Kidney (tissue), 14 donors: ENCODE data around the gene CSAD. TPM values are rescaled to one million over a fixed set of nuclear protein-coding genes. Genes with fewer than 3 reads are reported as not detected.

Source experiments
- DNase-seq, 5 donors: peaks; one replicate each; pipeline ENCODE4 v3.0.0-alpha.2; 2013 to 2020
- FAIRE-seq: peaks from 2 replicates; lab custom pipeline; 2012; peaks lifted over from hg19 to GRCh38; lab: Jason Lieb, UNC
- H3K27ac ChIP-seq, 2 donors: one replicate each; pipeline ENCODE4 v1.7.0; 2013; ENCODE audit warnings: low read depth in 2 of 2, low read length in 2 of 2, inconsistent platforms in 1 of 2
- H3K27me3 ChIP-seq: one replicate; pipeline ENCODE4 v1.7.1; 2013; ENCODE audit warnings: low read length, inconsistent platforms; ENCODE audit not compliant: control insufficient read depth, insufficient read depth
- H3K36me3 ChIP-seq, 3 donors: one replicate each; pipeline versions ENCODE4 v1.7.0 to v1.7.1; 2013; ENCODE audit warnings: low read length in 3 of 3, control low read depth in 1 of 3, inconsistent platforms in 1 of 3; ENCODE audit not compliant: insufficient read depth in 3 of 3, control insufficient read depth in 2 of 3
- H3K4me1 ChIP-seq, 3 donors: one replicate each; pipeline versions ENCODE4 v1.7.0 to v1.7.1; 2013; ENCODE audit warnings: low read length in 3 of 3, inconsistent platforms in 1 of 3, low read depth in 1 of 3; ENCODE audit not compliant: control insufficient read depth in 2 of 3, insufficient read depth in 2 of 3
- H3K4me3 ChIP-seq, 3 donors: one replicate each; pipeline versions ENCODE4 v1.7.0 to v1.8.1; 2013; ENCODE audit warnings: low read length in 3 of 3, control low read depth in 1 of 3, inconsistent platforms in 1 of 3
- H3K9ac ChIP-seq, 3 donors: one replicate each; pipeline versions ENCODE4 v1.7.0 to v1.7.1; 2013; ENCODE audit warnings: low read length in 3 of 3, control low read depth in 1 of 3, inconsistent platforms in 1 of 3
- H3K9me3 ChIP-seq, 3 donors: one replicate each; pipeline versions ENCODE4 v1.7.0 to v1.7.1; 2013; ENCODE audit warnings: low read length in 3 of 3, control low read depth in 1 of 3, inconsistent platforms in 1 of 3; ENCODE audit not compliant: control insufficient read depth in 2 of 3, insufficient read depth in 1 of 3
- intact Hi-C: fragments of 100-400 bp; cut with DNase I; formaldehyde crosslinking; loops from one replicate; pipeline ENCODE4 v1.11.1; 2022
- polyA plus RNA-seq: library from polyadenylated mRNA; stranded (reverse); fragments of 350-450 nt; fragmentation: Illumina TruSeq; extraction: RNeasy Lipid Tissue Mini Kit (QIAGEN cat#74804); gene quantifications from one replicate; pipeline ENCODE4 v1.2.3, GENCODE V29; 2014; ENCODE audit warnings: low read depth, low replicate concordance; ENCODE audit not compliant: insufficient read depth
- total RNA-seq: library from RNA; stranded (reverse); fragmentation: NEBNext Ultra II Directional; extraction: Animal tissue kit (Norgen Biotek cat#: 25700); gene quantifications from one replicate; pipeline ENCODE4 v1.2.1, GENCODE V29; 2021
- TF ChIP-seq, protein P1 (sequence below): IDR thresholded peaks from 3 replicates; pipeline ENCODE4 v1.5.1; 2012; ENCODE audit warnings: mild to moderate bottlenecking, moderate library complexity, borderline replicate concordance; ENCODE audit not compliant: insufficient read depth; ENCODE audit errors: extremely low read depth
- donor health status: control.
- donor health status: control.
- donor health status: control.
- donor health status: control.
- donor health status: control.
- donor health status: DM: yes; HTN: yes; CAD: no.
- donor health status: Normal renal cell carcinoma (clear cell type).

Gene CSAD
- total and polyA plus RNA-seq, 2 donors from 2014 or later: 24.0 to 39.1 TPM

DNA sequence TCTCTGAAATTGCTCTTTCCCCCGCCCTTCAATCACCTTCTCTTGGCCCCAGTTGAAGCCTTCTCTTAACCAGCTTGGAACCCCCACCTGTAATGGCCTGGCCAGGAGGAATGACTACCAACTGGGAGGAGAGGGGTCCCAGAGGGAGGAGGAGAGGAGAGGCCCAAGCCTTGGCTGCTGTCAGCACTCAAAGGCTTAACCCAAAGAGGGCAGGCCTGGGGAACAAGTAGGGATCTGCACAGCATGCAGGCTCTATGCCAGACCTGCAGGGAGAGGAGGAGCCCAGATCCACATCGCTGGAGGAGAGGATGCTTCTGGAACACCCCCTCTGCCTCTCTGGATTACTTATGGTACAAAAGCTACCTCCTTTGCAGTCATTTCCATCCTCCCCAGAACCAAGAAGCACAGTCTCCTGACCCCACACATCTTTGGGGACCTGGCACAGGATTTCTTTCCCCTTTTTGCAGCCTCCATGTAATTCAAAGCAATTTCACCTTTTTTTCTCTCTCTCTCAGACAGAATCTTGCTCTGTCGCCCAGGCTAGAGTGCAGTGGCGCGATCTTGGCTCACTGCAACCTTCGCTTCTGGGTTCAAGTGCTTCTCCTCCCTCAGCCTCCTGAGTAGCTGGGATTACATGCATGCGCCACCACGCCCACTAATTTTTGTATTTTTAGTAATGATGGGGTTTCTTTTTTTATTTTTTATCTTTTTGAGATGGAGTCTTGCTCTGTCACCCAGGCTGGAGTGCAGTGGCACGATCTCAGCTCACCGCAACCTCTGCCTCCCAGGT lies 45.1 kb upstream of the CSAD start:
- no peak overlapping the region for H3K27ac ChIP-seq
- intact Hi-C loops: no loop called here
- TF ChIP-seq, protein P1, sequence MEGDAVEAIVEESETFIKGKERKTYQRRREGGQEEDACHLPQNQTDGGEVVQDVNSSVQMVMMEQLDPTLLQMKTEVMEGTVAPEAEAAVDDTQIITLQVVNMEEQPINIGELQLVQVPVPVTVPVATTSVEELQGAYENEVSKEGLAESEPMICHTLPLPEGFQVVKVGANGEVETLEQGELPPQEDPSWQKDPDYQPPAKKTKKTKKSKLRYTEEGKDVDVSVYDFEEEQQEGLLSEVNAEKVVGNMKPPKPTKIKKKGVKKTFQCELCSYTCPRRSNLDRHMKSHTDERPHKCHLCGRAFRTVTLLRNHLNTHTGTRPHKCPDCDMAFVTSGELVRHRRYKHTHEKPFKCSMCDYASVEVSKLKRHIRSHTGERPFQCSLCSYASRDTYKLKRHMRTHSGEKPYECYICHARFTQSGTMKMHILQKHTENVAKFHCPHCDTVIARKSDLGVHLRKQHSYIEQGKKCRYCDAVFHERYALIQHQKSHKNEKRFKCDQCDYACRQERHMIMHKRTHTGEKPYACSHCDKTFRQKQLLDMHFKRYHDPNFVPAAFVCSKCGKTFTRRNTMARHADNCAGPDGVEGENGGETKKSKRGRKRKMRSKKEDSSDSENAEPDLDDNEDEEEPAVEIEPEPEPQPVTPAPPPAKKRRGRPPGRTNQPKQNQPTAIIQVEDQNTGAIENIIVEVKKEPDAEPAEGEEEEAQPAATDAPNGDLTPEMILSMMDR: no peak
- H3K9ac ChIP-seq: no peak overlapping the region
- no peaks in the 10 kb centered on the region for H3K27me3 ChIP-seq
- no peaks in the 10 kb centered on the region for H3K36me3 ChIP-seq
- H3K4me1 ChIP-seq: peaks cover 5 to 22% (median 8%) of the 10 kb centered on the region in 3 donors
- FAIRE-seq (no peak), DNase-seq (peak in 1 of 5 donors; percentile 45)
- no peaks in the 10 kb centered on the region for H3K9me3 ChIP-seq
- H3K4me3 ChIP-seq: no peak overlapping the region

DNA sequence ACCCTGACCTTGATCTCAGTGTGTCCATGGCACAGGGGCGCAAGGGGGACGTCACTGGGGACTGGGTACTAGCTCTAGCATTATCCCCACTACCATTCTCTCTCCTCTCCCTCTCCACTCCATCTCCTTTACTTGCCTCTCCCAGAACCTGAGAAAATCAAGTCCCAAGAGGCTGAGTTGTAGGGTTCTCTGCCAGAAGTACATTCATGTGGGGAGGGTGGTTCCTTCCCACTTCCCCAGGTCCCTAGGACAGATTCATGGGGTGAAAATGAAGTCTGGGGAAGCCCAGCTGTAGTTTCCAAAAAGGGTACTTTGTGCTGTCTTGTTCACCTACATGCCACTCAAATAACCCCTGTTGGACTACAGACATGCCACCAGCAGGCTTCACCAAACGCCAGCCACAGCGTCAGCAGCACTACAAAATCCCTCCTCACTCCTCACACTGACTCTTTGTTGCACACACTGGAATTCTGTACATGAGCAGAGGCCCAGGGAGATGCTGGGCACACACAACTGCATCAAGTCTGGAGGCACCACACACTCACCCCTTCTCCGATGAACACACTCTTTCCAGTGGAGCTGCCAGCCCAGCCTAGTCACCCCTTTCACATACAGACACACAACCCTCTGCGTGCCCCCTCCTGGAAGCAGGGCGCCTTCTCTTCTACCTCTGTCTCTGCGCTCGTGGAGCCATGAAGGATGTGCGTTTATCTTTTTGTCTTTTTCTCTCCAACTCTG lies 44.3 kb upstream of the CSAD start:
- peaks cover 5 to 22% (median 8%) of the 10 kb centered on the region in 3 donors for H3K4me1 ChIP-seq
- TF ChIP-seq, protein P1: no peak
- DNase-seq (peak in 1 of 5 donors; percentile 12), FAIRE-seq (no peak)
- H3K27me3 ChIP-seq: no peaks in the 10 kb centered on the region
- no peak overlapping the region for H3K9ac ChIP-seq
- peak overlapping the region in 1 of 2 donors; percentile 23 for H3K27ac ChIP-seq
- intact Hi-C loops: no loop called here
- no peak overlapping the region for H3K4me3 ChIP-seq
- no peaks in the 10 kb centered on the region for H3K36me3 ChIP-seq
- H3K9me3 ChIP-seq: no peaks in the 10 kb centered on the region

DNA sequence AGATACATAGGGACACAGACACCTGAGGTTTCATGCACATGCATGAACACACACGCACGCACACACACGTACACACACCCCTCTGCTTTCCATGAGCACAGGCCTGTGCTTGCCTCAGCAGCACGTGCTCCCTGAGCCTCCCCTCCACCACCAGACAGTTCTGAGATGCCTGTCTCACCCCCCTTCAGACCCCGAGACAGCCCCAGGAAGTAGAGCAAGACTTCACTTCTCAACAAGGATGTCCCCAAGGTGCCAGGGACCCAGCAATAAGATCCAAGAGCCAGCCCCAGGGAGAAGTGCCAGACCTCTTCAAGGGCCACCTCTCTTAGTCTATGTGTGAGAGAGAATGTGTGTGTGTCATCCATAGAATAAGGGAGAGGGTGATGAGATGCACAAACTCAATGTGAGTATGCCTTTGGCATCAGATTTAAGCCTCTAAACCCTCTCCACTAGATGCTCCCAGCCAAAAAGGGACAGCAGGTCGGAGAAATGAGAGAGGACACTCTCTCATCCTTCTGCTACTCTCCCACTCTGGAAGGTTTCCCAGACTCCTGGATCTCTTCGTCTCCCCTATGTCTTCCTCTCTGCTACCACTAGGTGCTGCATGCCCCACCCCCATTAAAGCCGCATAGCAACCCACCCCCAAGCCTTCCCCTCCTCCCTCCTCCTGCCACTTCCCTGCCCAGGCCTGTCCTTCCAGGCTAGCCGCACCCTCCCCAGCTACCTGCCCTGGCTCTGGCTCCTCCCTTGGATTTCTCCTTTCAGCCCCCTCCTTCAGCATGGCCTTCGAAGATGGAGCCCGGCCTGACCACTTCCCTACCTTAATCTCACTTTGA lies 43.6 kb upstream of the CSAD start:
- H3K27ac ChIP-seq: peak overlapping the region in 1 of 2 donors; percentile 23
- peaks cover 2% of the 10 kb centered on the region for H3K27me3 ChIP-seq
- no peaks in the 10 kb centered on the region for H3K36me3 ChIP-seq
- no peak for FAIRE-seq
- peak overlapping the region in 1 of 3 donors; percentile 13 for H3K9ac ChIP-seq
- H3K4me3 ChIP-seq: no peak overlapping the region
- DNase-seq: peak in 3 of 5 donors; percentile 36 to 68 (median 61)
- intact Hi-C loops: no loop called here
- peaks cover 5 to 22% (median 8%) of the 10 kb centered on the region in 3 donors for H3K4me1 ChIP-seq
- TF ChIP-seq, protein P1: no peak
- no peaks in the 10 kb centered on the region for H3K9me3 ChIP-seq
